Left ventricle myocardium inferior (tissue), 1 donor: ENCODE results near the gene FIGLA. TPM values are rescaled to one million over a fixed set of nuclear protein-coding genes. Genes with fewer than 3 reads are reported as not detected.

ENCODE experiments used
- DNase-seq: peaks from one replicate; pipeline ENCODE4 v3.0.0-alpha.2; 2020
- H3K27ac ChIP-seq: fragments of 200-600 bp; replicated peaks from 2 replicates; pipeline ENCODE4 v1.8.0; 2021
- H3K27me3 ChIP-seq: fragments of 200-600 bp; 2 replicates; pipeline ENCODE4 v1.8.0; 2021; ENCODE audit warnings: low read depth
- H3K36me3 ChIP-seq: fragments of 200-600 bp; 2 replicates; pipeline ENCODE4 v1.8.0; 2021
- H3K4me1 ChIP-seq: fragments of 200-600 bp; 2 replicates; pipeline ENCODE4 v1.8.0; 2021
- H3K4me3 ChIP-seq: fragments of 200-600 bp; 2 replicates; pipeline ENCODE4 v1.8.0; 2021; ENCODE audit warnings: mild to moderate bottlenecking, moderate library complexity
- H3K9me3 ChIP-seq: fragments of 200-600 bp; replicated peaks from 2 replicates; pipeline ENCODE4 v1.8.0; 2021
- CTCF ChIP-seq: fragments of 200-600 bp; IDR thresholded peaks from 2 replicates; pipeline ENCODE4 v1.8.0; 2021; ENCODE audit warnings: antibody characterized with exemption, mild to moderate bottlenecking, borderline replicate concordance
- intact Hi-C: fragments of 100-400 bp; cut with micrococcal nuclease; formaldehyde crosslinking; loops from one replicate; pipeline ENCODE4 v1.11.0; 2022
- total RNA-seq: library from RNA; stranded (reverse); fragmentation: NEBNext Ultra II Directional; extraction: Animal tissue kit (Norgen Biotek cat#: 25700); gene quantifications from one replicate; pipeline ENCODE4 v1.2.1, GENCODE V29; 2021
- donor health status: DM: no; HTN: yes; CAD: no; lungs with severe emphysema.

FIGLA gene
- total RNA-seq, 1 donor from 2014 or later: not detected

- DNase-seq: no peak
- H3K36me3 ChIP-seq: no peaks in the 10 kb centered on the region
- intact Hi-C loops: no loop called here
These were observed 59.7 kb downstream of the FIGLA start for GRCh38 chr2:70730730-70731129.

GRCh38 chr2:70729647-70730046, 60.8 kb downstream of the FIGLA start:
- DNase-seq: no peak

More at GRCh38 chr2:70730730-70731129, 59.7 kb downstream of the FIGLA start:
- H3K27me3 ChIP-seq: peaks cover 24% of the 10 kb centered on the region
- TF ChIP-seq CTCF: no peak
- no peaks in the 10 kb centered on the region for H3K9me3 ChIP-seq
- H3K4me3 ChIP-seq: no peak overlapping the region
- no peak overlapping the region for H3K27ac ChIP-seq
- H3K4me1 ChIP-seq: no peaks in the 10 kb centered on the region

GRCh38 chr2:70728128-70728527, 62.3 kb downstream of the FIGLA start:
- Histone ChIP-seq H3K27me3 (peaks cover 5% of the 10 kb centered on the region), H3K9me3 (no peaks in the 10 kb centered on the region), H3K4me1 (no peaks in the 10 kb centered on the region), H3K27ac (no peak overlapping the region), H3K36me3 (no peaks in the 10 kb centered on the region), H3K4me3 (no peak overlapping the region)
- no peak for DNase-seq
- intact Hi-C loops: no loop called here
- TF ChIP-seq CTCF: no peak

More at GRCh38 chr2:70729647-70730046, 60.8 kb downstream of the FIGLA start:
- Histone ChIP-seq H3K4me3 (no peak overlapping the region), H3K36me3 (no peaks in the 10 kb centered on the region), H3K27me3 (peaks cover 15% of the 10 kb centered on the region), H3K4me1 (no peaks in the 10 kb centered on the region), H3K9me3 (no peaks in the 10 kb centered on the region), H3K27ac (no peak overlapping the region)
- no peak for TF ChIP-seq CTCF
- intact Hi-C loops: no loop called here

Other genes starting within 250 kb of the FIGLA start
- 1.1 TPM for gene TGFA, start 236.8 kb downstream of the FIGLA start, total RNA-seq
- 2.7 TPM for gene ADD2, start 22.4 kb downstream of the FIGLA start, total RNA-seq
- not detected for gene CLEC4F, start 30.0 kb upstream of the FIGLA start, total RNA-seq
- not detected for gene CD207, start 45.2 kb upstream of the FIGLA start, total RNA-seq
- gene VAX2, start 109.9 kb upstream of the FIGLA start, total RNA-seq: 0.36 TPM
- not detected for gene ATP6V1B1, start 145.3 kb upstream of the FIGLA start, total RNA-seq
- gene ANKRD53, start 188.0 kb upstream of the FIGLA start, total RNA-seq: 0.33 TPM
- gene TEX261, start 204.2 kb upstream of the FIGLA start, total RNA-seq: 50.7 TPM